K562 (cell line): ENCODE data around the gene GET3. TPM values are rescaled to one million over a fixed set of nuclear protein-coding genes. Genes with fewer than 3 reads are reported as not detected.

Experiments used
- ADNP ChIP-seq: fragments of 200-800 bp; sonication (Bioruptor generic); IDR thresholded peaks from 2 replicates; pipeline ENCODE4 v1.6.1; 2016; ENCODE audit warnings: missing genetic modification characterization, missing compliant biosample characterization
- CHD4 ChIP-seq: fragments of 200-600 bp; sonication (generic); IDR thresholded peaks from 3 replicates; pipeline ENCODE4 v1.6.1; 2012; ENCODE audit warnings: low read depth, mild to moderate bottlenecking, mixed read lengths, low read length, inconsistent platforms; ENCODE audit not compliant: insufficient read depth, insufficient replicate concordance, poor library complexity, severe bottlenecking
- KDM1A ChIP-seq, 2 experiments: fragments of 450-650 bp; IDR thresholded peaks; 2 replicates each; pipeline ENCODE4 v1.6.1; 2016; ENCODE audit warnings: mild to moderate bottlenecking in 2 of 2
- KLF13 ChIP-seq: fragments of 450-650 bp; IDR thresholded peaks from 2 replicates; pipeline ENCODE4 v1.6.1; 2016; ENCODE audit warnings: missing genetic modification characterization, low read depth, mild to moderate bottlenecking, missing compliant biosample characterization, moderate library complexity, borderline replicate concordance
- LEF1 ChIP-seq: fragments of 450-650 bp; IDR thresholded peaks from 2 replicates; pipeline ENCODE4 v1.6.1; 2016; ENCODE audit warnings: mild to moderate bottlenecking
- NR2C1 ChIP-seq, 2 experiments: fragments of 450-650 bp; IDR thresholded peaks; 2 replicates each; pipeline ENCODE4 v1.6.1; 2017; ENCODE audit warnings: mild to moderate bottlenecking in 2 of 2, antibody characterized with exemption in 1 of 2, inconsistent platforms in 1 of 2, missing compliant biosample characterization in 1 of 2, missing genetic modification characterization in 1 of 2
- POLR2H ChIP-seq: IDR thresholded peaks from 2 replicates; pipeline ENCODE4 v1.6.1; 2016; ENCODE audit warnings: missing genetic modification characterization, low read depth, mild to moderate bottlenecking, control low read depth, missing compliant biosample characterization, moderate library complexity
- RBFOX2 ChIP-seq: fragments of 200-400 bp; formaldehyde crosslinking; IDR thresholded peaks from 2 replicates; pipeline ENCODE4 v1.6.1; 2017; ENCODE audit warnings: low read depth, mild to moderate bottlenecking, low read length, moderate library complexity
- RBM14 ChIP-seq: fragments of 200-400 bp; formaldehyde crosslinking; IDR thresholded peaks from 2 replicates; pipeline ENCODE4 v1.6.1; 2018; ENCODE audit warnings: low read depth, mild to moderate bottlenecking, low read length, moderate library complexity, borderline replicate concordance; ENCODE audit not compliant: insufficient read depth
- RBM17 ChIP-seq: fragments of 200-400 bp; formaldehyde crosslinking; IDR thresholded peaks from 2 replicates; pipeline ENCODE4 v1.6.1; 2017; ENCODE audit warnings: low read depth, mild to moderate bottlenecking, low read length, borderline replicate concordance
- SAFB2 ChIP-seq: fragments of 200-400 bp; formaldehyde crosslinking; IDR thresholded peaks from 2 replicates; pipeline ENCODE4 v1.6.1; 2018; ENCODE audit warnings: borderline replicate concordance, low read length, low read depth, moderate library complexity; ENCODE audit not compliant: severe bottlenecking
- SMAD4 ChIP-seq: fragments of 250-450 bp; sonication (Bioruptor Pico); conservative IDR thresholded peaks from 2 replicates; pipeline ENCODE4 v1.8.0; 2021; ENCODE audit warnings: inconsistent platforms, mild to moderate bottlenecking, moderate library complexity
- ZC3H4 ChIP-seq: sonication (generic); formaldehyde crosslinking; IDR thresholded peaks from 2 replicates; pipeline ENCODE4 v1.9.0; 2021; ENCODE audit warnings: missing genetic modification reagents, borderline replicate concordance
- ZNF384 ChIP-seq: IDR thresholded peaks from 2 replicates; pipeline ENCODE4 v1.6.1; 2012; ENCODE audit warnings: low read depth, low read length, improper control_type of control experiment
- ZNF76 ChIP-seq: fragments of 250-450 bp; sonication (Bioruptor Pico); IDR thresholded peaks from 2 replicates; pipeline ENCODE4 v1.4.0; 2020; ENCODE audit warnings: mild to moderate bottlenecking, moderate library complexity, borderline replicate concordance
- ZZZ3 ChIP-seq: fragments of 450-650 bp; IDR thresholded peaks from 2 replicates; pipeline ENCODE4 v1.6.1; 2016; ENCODE audit warnings: antibody characterized with exemption, mild to moderate bottlenecking, moderate library complexity
- polyA plus RNA-seq, 8 experiments: library from polyadenylated mRNA; depleted of rRNA in 4 of 8; stranded (reverse) in 5 of 8; unstranded in 3 of 8; fragments of >200 nt; fragmentation: Nextera tagmentation in 2 of 8; fragmentation: Illumina TruSeq in 1 of 8; extraction: Ambion mirVana in 2 of 8; extraction: Trizol in 1 of 8; gene quantifications; 2 replicates each; pipeline versions ENCODE4 v1.2.1 to v1.2.3, GENCODE V29; 2011 to 2014; ENCODE audit warnings: inconsistent platforms in 1 of 8, missing spikeins in 1 of 8
- total RNA-seq, 7 experiments: library from RNA; depleted of rRNA in 6 of 7; stranded (reverse); fragments of >200 nt in 6 of 7; fragmentation: Illumina TruSeq in 2 of 7; extraction: Trizol in 2 of 7; gene quantifications; 2 replicates each; pipeline versions ENCODE4 v1.2.1 to v1.2.3, GENCODE V29; 2011 to 2021; ENCODE audit warnings: low replicate concordance in 1 of 7
- TF ChIP-seq, protein P1 (sequence below): fragments of 250-450 bp; sonication (Bioruptor Pico); IDR thresholded peaks from 2 replicates; pipeline ENCODE4 v1.5.0; 2020; ENCODE audit warnings: mild to moderate bottlenecking
- TF ChIP-seq, protein P2 (sequence below): fragments of 250-450 bp; sonication (Bioruptor Pico); IDR thresholded peaks from 2 replicates; pipeline ENCODE4 v1.4.0; 2020; ENCODE audit warnings: mild to moderate bottlenecking
- TF ChIP-seq, protein P3 (sequence below): sonication (generic); formaldehyde crosslinking; IDR thresholded peaks from 2 replicates; pipeline ENCODE4 v1.8.0; 2023; ENCODE audit warnings: missing genetic modification reagents, mild to moderate bottlenecking, borderline replicate concordance

The GET3 gene
- total and polyA plus RNA-seq, 9 of the 15 experiments (the other 6 are each of a cell fraction or from before 2014, with no cell fraction given) = 8.3 to 83.5 (median 51.8) TPM

DNA sequence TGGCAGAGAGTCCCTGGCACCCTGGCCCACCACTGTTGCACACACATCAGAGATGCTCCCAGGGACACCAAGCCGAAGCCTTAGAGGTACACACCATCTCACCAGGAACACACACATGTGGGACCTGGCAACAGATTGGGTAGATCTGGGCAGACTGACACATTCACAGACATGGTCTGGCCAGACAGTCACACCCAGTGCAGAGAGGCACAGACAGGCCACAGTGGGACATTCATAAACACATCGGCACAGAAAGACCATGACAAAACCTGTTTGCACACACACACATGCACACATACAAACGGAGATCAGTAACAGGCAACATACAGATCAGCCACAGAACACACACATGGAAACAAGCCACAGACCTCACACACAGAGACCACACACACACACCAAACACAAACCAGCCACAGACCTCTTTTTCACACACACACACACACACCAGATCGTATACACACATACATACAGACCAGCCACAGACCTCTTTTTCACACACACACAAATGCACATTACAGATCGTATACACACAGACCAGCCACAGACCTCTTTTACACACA lies 47.7 kb downstream of the GET3 start (continued):
- TF ChIP-seq, protein P1, sequence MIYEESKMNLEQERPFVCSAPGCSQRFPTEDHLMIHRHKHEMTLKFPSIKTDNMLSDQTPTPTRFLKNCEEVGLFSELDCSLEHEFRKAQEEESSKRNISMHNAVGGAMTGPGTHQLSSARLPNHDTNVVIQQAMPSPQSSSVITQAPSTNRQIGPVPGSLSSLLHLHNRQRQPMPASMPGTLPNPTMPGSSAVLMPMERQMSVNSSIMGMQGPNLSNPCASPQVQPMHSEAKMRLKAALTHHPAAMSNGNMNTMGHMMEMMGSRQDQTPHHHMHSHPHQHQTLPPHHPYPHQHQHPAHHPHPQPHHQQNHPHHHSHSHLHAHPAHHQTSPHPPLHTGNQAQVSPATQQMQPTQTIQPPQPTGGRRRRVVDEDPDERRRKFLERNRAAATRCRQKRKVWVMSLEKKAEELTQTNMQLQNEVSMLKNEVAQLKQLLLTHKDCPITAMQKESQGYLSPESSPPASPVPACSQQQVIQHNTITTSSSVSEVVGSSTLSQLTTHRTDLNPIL (CRISPR knock-in tag) = no peak
- TF ChIP-seq KLF13 (tag) (no peak), ZZZ3 (no peak), ZC3H4 (CRISPR knock-in tag) (peak; percentile 43; the same call in 1 of the 2 replicates), ADNP (tag) (peak; percentile 73; the same call in 1 of the 2 replicates), KDM1A (IDR thresholded peaks at IDR 0.05) (peak in 1 of 2 experiments; percentile 43; a peak in 2 of 4 replicates), ZNF384 (no peak), SAFB2 (no peak), SMAD4 (CRISPR knock-in tag) (no peak; the same call in 1 of the 2 replicates), CHD4 (no peak), POLR2H (no peak), ZNF76 (CRISPR knock-in tag) (no peak), RBM14 (no peak), RBFOX2 (no peak), LEF1 (no peak), NR2C1 (IDR thresholded peaks at IDR 0.05) (no peak), NR2C1 (tag; IDR thresholded peaks at IDR 0.05) (no peak), RBM17 (no peak)
- TF ChIP-seq, protein P2, sequence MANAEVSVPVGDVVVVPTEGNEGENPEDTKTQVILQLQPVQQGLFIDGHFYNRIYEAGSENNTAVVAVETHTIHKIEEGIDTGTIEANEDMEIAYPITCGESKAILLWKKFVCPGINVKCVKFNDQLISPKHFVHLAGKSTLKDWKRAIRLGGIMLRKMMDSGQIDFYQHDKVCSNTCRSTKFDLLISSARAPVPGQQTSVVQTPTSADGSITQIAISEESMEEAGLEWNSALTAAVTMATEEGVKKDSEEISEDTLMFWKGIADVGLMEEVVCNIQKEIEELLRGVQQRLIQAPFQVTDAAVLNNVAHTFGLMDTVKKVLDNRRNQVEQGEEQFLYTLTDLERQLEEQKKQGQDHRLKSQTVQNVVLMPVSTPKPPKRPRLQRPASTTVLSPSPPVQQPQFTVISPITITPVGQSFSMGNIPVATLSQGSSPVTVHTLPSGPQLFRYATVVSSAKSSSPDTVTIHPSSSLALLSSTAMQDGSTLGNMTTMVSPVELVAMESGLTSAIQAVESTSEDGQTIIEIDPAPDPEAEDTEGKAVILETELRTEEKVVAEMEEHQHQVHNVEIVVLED (CRISPR knock-in tag) = no peak
- TF ChIP-seq, protein P3, sequence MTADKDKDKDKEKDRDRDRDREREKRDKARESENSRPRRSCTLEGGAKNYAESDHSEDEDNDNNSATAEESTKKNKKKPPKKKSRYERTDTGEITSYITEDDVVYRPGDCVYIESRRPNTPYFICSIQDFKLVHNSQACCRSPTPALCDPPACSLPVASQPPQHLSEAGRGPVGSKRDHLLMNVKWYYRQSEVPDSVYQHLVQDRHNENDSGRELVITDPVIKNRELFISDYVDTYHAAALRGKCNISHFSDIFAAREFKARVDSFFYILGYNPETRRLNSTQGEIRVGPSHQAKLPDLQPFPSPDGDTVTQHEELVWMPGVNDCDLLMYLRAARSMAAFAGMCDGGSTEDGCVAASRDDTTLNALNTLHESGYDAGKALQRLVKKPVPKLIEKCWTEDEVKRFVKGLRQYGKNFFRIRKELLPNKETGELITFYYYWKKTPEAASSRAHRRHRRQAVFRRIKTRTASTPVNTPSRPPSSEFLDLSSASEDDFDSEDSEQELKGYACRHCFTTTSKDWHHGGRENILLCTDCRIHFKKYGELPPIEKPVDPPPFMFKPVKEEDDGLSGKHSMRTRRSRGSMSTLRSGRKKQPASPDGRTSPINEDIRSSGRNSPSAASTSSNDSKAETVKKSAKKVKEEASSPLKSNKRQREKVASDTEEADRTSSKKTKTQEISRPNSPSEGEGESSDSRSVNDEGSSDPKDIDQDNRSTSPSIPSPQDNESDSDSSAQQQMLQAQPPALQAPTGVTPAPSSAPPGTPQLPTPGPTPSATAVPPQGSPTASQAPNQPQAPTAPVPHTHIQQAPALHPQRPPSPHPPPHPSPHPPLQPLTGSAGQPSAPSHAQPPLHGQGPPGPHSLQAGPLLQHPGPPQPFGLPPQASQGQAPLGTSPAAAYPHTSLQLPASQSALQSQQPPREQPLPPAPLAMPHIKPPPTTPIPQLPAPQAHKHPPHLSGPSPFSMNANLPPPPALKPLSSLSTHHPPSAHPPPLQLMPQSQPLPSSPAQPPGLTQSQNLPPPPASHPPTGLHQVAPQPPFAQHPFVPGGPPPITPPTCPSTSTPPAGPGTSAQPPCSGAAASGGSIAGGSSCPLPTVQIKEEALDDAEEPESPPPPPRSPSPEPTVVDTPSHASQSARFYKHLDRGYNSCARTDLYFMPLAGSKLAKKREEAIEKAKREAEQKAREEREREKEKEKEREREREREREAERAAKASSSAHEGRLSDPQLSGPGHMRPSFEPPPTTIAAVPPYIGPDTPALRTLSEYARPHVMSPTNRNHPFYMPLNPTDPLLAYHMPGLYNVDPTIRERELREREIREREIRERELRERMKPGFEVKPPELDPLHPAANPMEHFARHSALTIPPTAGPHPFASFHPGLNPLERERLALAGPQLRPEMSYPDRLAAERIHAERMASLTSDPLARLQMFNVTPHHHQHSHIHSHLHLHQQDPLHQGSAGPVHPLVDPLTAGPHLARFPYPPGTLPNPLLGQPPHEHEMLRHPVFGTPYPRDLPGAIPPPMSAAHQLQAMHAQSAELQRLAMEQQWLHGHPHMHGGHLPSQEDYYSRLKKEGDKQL (CRISPR knock-in tag) = no peak
